ENCODE data around the gene JMJD8.

Gene JMJD8

GRCh38 chr16:719815-720446 lies 35.8 kb upstream of the JMJD8 start (continued):
- TF ChIP-seq ZNF23 (tag by site-specific recombination; IDR thresholded peaks at IDR 0.05; ENCODE audit: borderline replicate concordance), result no peak
- no peak for TF ChIP-seq ZBTB21 (tag by site-specific recombination; IDR thresholded peaks at IDR 0.05)
- no peak for TF ChIP-seq ZNF157 (tag by site-specific recombination; IDR thresholded peaks at IDR 0.05)
- TF ChIP-seq ZNF239 (tag by site-specific recombination; IDR thresholded peaks at IDR 0.05), result no peak
- no peak for TF ChIP-seq TSHZ1 (tag by site-specific recombination; IDR thresholded peaks at IDR 0.05; ENCODE audit: borderline replicate concordance)
- no peak; the same call in 1 of the 2 replicates for TF ChIP-seq ZNF398 (tag by site-specific recombination; IDR thresholded peaks at IDR 0.05)
- peak; percentile 97 for TF ChIP-seq ZNF341 (tag by site-specific recombination; IDR thresholded peaks at IDR 0.05; ENCODE audit: low read depth)
- no peak for TF ChIP-seq ZNF768 (tag by site-specific recombination; IDR thresholded peaks at IDR 0.05)
- no peak for TF ChIP-seq ZNF776 (tag by site-specific recombination; IDR thresholded peaks at IDR 0.05; ENCODE audit: borderline replicate concordance)
- TF ChIP-seq ZNF707 (tag by site-specific recombination; IDR thresholded peaks at IDR 0.05), result no peak
- peak; percentile 70; the same call in 1 of the 2 replicates for TF ChIP-seq IKZF3 (tag by site-specific recombination; IDR thresholded peaks at IDR 0.05)
- no peak for TF ChIP-seq ZNF558 (tag by site-specific recombination; IDR thresholded peaks at IDR 0.05)
- TF ChIP-seq ZNF843 (tag by site-specific recombination; IDR thresholded peaks at IDR 0.05), result no peak
- TF ChIP-seq ZNF837 (tag by site-specific recombination; IDR thresholded peaks at IDR 0.05), result no peak
- no peak for TF ChIP-seq AEBP2 (tag by site-specific recombination; IDR thresholded peaks at IDR 0.05; ENCODE audit: borderline replicate concordance)
- no peak for TF ChIP-seq TCF7L2 (IDR thresholded peaks at IDR 0.05; ENCODE audit: borderline replicate concordance, low read depth, low read length)
- no peak for TF ChIP-seq ZBTB7A (tag by site-specific recombination; IDR thresholded peaks at IDR 0.05; ENCODE audit: low read depth)
- TF ChIP-seq SETDB1 (IDR thresholded peaks at IDR 0.05; ENCODE audit: insufficient read length, low read length), result no peak
- TF ChIP-seq OVOL3 (tag by site-specific recombination; IDR thresholded peaks at IDR 0.05), result no peak
- TF ChIP-seq ZSCAN23 (tag by site-specific recombination; IDR thresholded peaks at IDR 0.05), result no peak
- TF ChIP-seq ZNF169 (tag by site-specific recombination; IDR thresholded peaks at IDR 0.05), result no peak
- no peak for TF ChIP-seq ZNF202 (tag by site-specific recombination; IDR thresholded peaks at IDR 0.05; ENCODE audit: borderline replicate concordance)
- no peak for TF ChIP-seq ZSCAN16 (tag by site-specific recombination; IDR thresholded peaks at IDR 0.05)
- no peak; the same call in 1 of the 2 replicates for TF ChIP-seq SP7 (tag by site-specific recombination; IDR thresholded peaks at IDR 0.05)
- no peak for TF ChIP-seq RBAK (tag by site-specific recombination; IDR thresholded peaks at IDR 0.05)
- TF ChIP-seq ZNF335 (tag by site-specific recombination; conservative IDR thresholded peaks at IDR 0.05), result peak; percentile 88
- no peak for TF ChIP-seq ZEB2 (tag by site-specific recombination; IDR thresholded peaks at IDR 0.05)
- TF ChIP-seq ZNF121 (tag by site-specific recombination; IDR thresholded peaks at IDR 0.05), result no peak

All from HEK293 (cell line).